IPS DF 6.9 (cell line): ENCODE data around the gene BRD4.

Experiments
- DNase-seq: peaks from one replicate; pipeline ENCODE4 v3.0.0-alpha.2; 2013; ENCODE audit warnings: low read depth, low spot score
- H3K27ac ChIP-seq: one replicate; pipeline ENCODE4 v1.5.1; 2013; ENCODE audit warnings: low read length, control low read depth
- H3K27me3 ChIP-seq: 2 replicates; pipeline ENCODE4 v1.6.1; 2013; ENCODE audit warnings: mild to moderate bottlenecking, low read length; ENCODE audit not compliant: control insufficient read depth, insufficient read depth
- H3K36me3 ChIP-seq: 2 replicates; pipeline ENCODE4 v1.6.1; 2013; ENCODE audit warnings: low read length; ENCODE audit not compliant: control insufficient read depth, insufficient read depth
- H3K4me1 ChIP-seq: 2 replicates; pipeline ENCODE4 v1.6.1; 2013; ENCODE audit warnings: low read length; ENCODE audit not compliant: control insufficient read depth, insufficient read depth
- H3K4me3 ChIP-seq: 2 replicates; pipeline ENCODE4 v1.5.1; 2013; ENCODE audit warnings: mild to moderate bottlenecking, low read length
- H3K9me3 ChIP-seq: 2 replicates; pipeline ENCODE4 v1.6.1; 2013; ENCODE audit warnings: low read length, inconsistent platforms; ENCODE audit not compliant: control insufficient read depth, insufficient read depth
- WGBS: extraction: QIAGEN DNeasy Blood & Tissue Kit; methylation state at CpG from one replicate; pipeline ENCODE4 v1.1.7; 2013; ENCODE audit warnings: mixed read lengths, missing lambda C conversion rate; ENCODE audit not compliant: insufficient read length, insufficient coverage; 5-methylcytosine and 5-hydroxymethylcytosine counted together

BRD4 gene

DNA sequence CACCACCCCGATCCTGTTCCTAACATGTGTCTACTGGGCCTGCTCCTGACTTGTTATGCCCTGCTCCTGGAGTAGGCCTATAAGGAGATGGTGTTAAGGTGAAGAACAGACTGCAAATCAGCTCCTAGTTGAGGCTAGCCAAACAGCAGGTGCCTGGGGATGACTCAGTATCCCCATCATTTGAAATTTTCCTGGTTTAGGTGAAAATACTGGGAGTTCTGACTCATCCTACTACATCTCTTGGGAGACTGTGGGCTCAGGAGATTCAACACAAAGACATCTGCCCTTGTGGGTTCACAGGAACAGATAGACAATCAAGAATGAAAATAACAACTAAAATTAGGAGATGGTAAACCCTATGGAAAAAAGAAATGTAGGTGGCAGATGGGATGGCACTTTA, 41.2 kb downstream of the BRD4 start:
- Histone ChIP-seq H3K27ac (no peak overlapping the region), H3K27me3 (no peaks in the 10 kb centered on the region), H3K9me3 (no peaks in the 10 kb centered on the region), H3K4me1 (peaks cover 10% of the 10 kb centered on the region), H3K36me3 (no peaks in the 10 kb centered on the region), H3K4me3 (no peak overlapping the region)
- no peak for DNase-seq
- no CpG with 5 or more reads among the region's 1 CpG for WGBS

- Histone ChIP-seq H3K9me3 (no peaks in the 10 kb centered on the region), H3K36me3 (no peaks in the 10 kb centered on the region), H3K4me3 (no peak overlapping the region), H3K27me3 (no peaks in the 10 kb centered on the region), H3K27ac (no peak overlapping the region), H3K4me1 (peaks cover 13% of the 10 kb centered on the region)
- DNase-seq = no peak
- no CpG with 5 or more reads among the region's 7 CpGs for WGBS
These were observed 42.2 kb downstream of the BRD4 start for GRCh38 chr19:15290166-15290565.

DNA sequence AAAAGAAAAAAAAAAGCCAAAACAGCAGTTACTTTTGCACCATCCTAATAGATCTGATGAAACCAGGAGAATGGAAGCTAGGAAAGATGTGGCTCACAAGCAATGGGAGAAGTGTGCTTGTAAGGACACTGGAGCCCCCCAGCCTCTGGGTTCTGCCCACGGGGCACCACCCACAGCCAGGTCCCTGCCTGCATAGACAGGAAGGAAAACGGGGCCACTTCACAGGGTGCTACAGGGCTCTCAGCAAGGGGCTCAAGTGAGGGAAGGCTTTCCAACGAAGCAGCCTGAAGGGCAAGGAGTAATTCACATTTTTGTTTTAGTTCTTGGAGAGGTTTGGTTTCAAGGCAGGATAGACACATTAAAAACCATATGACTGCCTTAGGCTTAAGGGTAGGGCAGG, 42.7 kb downstream of the BRD4 start:
- DNase-seq = no peak
- Histone ChIP-seq H3K9me3 (no peaks in the 10 kb centered on the region), H3K4me3 (no peak overlapping the region), H3K27me3 (no peaks in the 10 kb centered on the region), H3K36me3 (no peaks in the 10 kb centered on the region), H3K4me1 (peaks cover 13% of the 10 kb centered on the region), H3K27ac (no peak overlapping the region)
- WGBS = no CpG with 5 or more reads among the region's 3 CpGs

GRCh38 chr19:15288146-15288963, 44.0 kb downstream of the BRD4 start:
- no peaks in the 10 kb centered on the region for H3K36me3 ChIP-seq
- H3K9me3 ChIP-seq = no peaks in the 10 kb centered on the region
- H3K27ac ChIP-seq = no peak overlapping the region
- no peak for DNase-seq
- H3K27me3 ChIP-seq = no peaks in the 10 kb centered on the region
- H3K4me1 ChIP-seq = peaks cover 8% of the 10 kb centered on the region
- H3K4me3 ChIP-seq = no peak overlapping the region
- no CpG with 5 or more reads among the region's 14 CpGs for WGBS

DNA sequence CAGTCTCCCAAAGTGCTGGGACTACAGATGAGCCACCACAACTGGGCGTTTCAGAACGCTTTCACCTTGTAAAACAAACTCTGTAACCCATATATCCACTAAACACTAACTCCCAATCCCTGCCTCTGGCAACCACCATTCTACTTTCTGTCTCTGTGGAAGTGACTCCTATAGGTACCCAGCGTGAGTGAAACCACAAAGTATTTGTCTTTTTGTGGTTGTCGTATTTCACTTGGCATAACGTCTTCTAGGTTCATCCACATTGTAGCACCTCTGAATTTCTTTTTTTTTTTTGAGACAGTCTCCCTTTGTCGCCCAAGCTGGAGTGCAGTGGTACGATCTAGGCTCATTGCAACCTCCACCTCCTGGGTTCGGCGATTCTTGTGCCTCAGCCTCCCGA, 44.8 kb downstream of the BRD4 start:
- no peaks in the 10 kb centered on the region for H3K9me3 ChIP-seq
- H3K36me3 ChIP-seq = no peaks in the 10 kb centered on the region
- no CpG with 5 or more reads among the region's 10 CpGs for WGBS
- H3K4me3 ChIP-seq = no peak overlapping the region
- DNase-seq = no peak
- H3K4me1 ChIP-seq = peaks cover 8% of the 10 kb centered on the region
- H3K27me3 ChIP-seq = no peaks in the 10 kb centered on the region
- no peak overlapping the region for H3K27ac ChIP-seq

DNA sequence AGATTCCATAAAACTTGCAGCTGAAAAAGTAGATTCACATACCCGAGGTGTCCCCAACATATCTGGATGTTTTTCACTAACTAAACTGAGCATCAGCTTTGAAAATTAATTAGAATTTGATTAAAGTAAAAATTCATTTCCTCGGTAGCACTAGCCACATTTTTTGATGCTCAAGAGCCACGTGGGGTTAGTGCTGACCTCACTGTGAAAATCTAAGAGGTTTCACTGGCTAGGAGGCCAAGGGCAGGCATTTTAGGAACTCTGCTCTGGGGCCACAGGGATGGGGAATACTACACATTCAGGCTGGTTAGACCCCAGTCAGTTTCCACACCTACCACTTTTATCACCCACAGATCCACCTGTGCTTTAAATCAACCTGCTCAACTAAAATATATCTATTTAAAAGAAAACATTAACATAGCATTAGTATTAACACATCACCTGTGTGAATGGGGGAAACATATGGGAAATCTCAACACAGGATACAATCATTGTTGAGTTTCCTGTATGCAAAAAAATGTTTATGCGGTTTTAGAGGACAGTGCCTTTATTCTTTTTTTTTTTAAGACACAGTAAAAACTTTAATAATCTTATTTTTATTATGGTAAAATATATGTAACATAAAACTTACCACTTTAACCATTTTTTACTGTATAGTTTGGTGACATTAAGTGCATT, 45.5 kb downstream of the BRD4 start:
- DNase-seq = no peak
- Histone ChIP-seq H3K4me1 (peaks cover 8% of the 10 kb centered on the region), H3K4me3 (no peak overlapping the region), H3K27me3 (no peaks in the 10 kb centered on the region), H3K36me3 (no peaks in the 10 kb centered on the region), H3K9me3 (no peaks in the 10 kb centered on the region), H3K27ac (no peak overlapping the region)
- WGBS = no CpG with 5 or more reads among the region's 4 CpGs

DNA sequence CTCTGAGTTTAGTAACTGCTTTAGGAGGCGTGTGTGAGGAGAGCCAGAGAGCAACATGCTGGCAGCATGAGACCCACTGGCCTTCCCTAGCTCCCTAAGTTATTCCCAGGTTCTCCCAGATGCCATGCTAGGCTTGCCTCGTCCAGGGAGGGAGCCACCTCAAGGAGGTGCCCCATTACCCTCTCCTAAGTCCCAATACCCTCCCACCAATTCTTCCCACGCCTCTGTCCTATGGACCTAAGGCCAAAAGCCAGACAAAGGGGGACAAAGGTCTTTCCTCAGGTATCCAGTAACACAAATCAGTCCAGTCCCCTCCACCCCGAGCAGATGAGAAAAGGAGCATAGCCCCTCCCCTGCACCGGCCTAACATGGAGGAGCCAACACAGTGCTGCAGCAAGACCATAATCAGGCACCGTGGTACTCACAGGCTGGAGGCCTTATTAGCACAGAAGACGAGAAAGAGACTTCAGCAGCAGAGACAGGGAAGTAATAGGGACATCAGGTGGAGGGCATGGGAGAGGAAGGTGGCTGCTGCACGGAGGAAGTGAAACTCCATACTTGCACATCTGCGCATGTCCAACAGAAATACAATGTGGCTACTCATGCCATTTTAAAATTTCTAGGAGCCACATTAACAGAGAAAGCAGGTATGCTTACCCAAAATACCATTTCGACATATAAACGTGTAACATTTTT, 46.3 kb downstream of the BRD4 start:
- H3K4me3 ChIP-seq = no peak overlapping the region
- no CpG with 5 or more reads among the region's 11 CpGs for WGBS
- H3K27me3 ChIP-seq = no peaks in the 10 kb centered on the region
- no peaks in the 10 kb centered on the region for H3K9me3 ChIP-seq
- no peaks in the 10 kb centered on the region for H3K36me3 ChIP-seq
- DNase-seq = no peak
- H3K27ac ChIP-seq = no peak overlapping the region
- H3K4me1 ChIP-seq = peaks cover 12% of the 10 kb centered on the region

DNA sequence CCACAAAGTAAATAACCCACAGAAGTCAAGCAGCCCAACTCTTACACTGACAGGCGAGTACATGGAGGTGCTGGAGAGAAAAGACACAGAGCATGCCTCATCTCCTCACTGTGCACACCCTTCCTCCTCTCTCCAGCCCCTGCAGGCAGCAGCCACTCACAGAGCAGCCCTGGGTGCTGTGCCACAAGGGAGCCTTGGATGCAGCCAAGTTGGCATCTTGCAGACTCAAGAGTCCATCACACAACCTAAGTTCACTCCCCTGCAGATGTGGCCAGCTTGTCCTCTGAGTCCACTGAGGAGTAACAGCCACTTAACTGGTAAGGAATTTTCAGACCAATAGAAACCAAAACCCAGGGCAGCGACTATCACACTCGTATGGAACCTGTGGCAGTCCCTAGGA, 47.4 kb downstream of the BRD4 start:
- Histone ChIP-seq H3K9me3 (no peaks in the 10 kb centered on the region), H3K27ac (no peak overlapping the region), H3K4me3 (no peak overlapping the region), H3K27me3 (no peaks in the 10 kb centered on the region), H3K4me1 (peaks cover 14% of the 10 kb centered on the region), H3K36me3 (no peaks in the 10 kb centered on the region)
- DNase-seq = no peak
- WGBS = no CpG with 5 or more reads among the region's 3 CpGs

- DNase-seq = no peak
- WGBS = no CpG with 5 or more reads among the region's 5 CpGs
- Histone ChIP-seq H3K4me3 (no peak overlapping the region), H3K27me3 (no peaks in the 10 kb centered on the region), H3K9me3 (no peaks in the 10 kb centered on the region), H3K4me1 (peaks cover 14% of the 10 kb centered on the region), H3K27ac (no peak overlapping the region), H3K36me3 (no peaks in the 10 kb centered on the region)
These were observed 48.2 kb downstream of the BRD4 start for GRCh38 chr19:15284091-15284490.

DNA sequence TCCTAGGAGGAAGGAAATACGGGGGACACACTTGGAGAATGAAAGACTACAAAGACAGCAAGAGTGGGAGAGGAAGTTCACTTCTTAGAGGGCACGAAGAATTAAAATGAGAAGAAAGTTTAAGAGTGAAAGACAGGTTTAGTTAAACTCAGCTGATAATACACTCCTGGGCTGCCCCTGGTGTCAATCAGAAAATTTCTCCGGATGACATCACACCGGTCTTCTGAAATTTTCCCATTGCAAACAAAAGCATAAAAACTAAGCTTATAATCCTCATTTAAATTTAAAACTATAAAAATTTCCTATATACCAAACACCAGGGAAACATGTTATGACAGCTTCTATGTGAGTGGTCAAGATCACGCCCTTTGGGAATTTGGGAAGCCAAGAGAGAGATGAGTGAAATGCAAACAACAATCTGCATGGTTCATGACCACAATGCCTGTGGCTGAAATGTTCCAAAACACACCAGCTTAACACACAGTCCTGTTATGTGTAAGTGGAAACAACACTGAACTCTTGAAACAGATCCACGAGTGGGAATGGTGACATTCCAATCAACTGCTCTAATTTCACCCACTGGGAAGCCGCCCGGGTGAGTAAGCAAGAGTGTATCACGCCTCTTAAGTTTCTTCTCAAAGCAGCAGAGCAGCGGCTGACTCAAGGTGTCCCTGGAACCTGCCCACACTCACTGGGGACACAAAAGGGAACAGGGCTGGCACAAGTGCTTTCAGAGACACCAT, 49.0 kb downstream of the BRD4 start:
- H3K27ac ChIP-seq = no peak overlapping the region
- peaks cover 12% of the 10 kb centered on the region for H3K4me1 ChIP-seq
- no peaks in the 10 kb centered on the region for H3K36me3 ChIP-seq
- H3K4me3 ChIP-seq = no peak overlapping the region
- H3K9me3 ChIP-seq = no peaks in the 10 kb centered on the region
- no peak for DNase-seq
- WGBS = 90% methylated on average over 2 of the region's 10 CpGs
- H3K27me3 ChIP-seq = no peaks in the 10 kb centered on the region
